HG03103 (cell line): Measurements from ENCODE around the gene SOX5.
"Not testable (repeated sequence)": the region's sequence is repeated elsewhere in the genome, so short reads cannot be mapped to it uniquely, and the experiment has no call there.

Experiments
- ATAC-seq: cut with Tn5 transposase; IDR thresholded peaks from one replicate; pipeline ENCODE4 v1.9.1; 2021; ENCODE audit warnings: low read depth; ENCODE audit not compliant: unreplicated experiment

The SOX5 gene

DNA sequence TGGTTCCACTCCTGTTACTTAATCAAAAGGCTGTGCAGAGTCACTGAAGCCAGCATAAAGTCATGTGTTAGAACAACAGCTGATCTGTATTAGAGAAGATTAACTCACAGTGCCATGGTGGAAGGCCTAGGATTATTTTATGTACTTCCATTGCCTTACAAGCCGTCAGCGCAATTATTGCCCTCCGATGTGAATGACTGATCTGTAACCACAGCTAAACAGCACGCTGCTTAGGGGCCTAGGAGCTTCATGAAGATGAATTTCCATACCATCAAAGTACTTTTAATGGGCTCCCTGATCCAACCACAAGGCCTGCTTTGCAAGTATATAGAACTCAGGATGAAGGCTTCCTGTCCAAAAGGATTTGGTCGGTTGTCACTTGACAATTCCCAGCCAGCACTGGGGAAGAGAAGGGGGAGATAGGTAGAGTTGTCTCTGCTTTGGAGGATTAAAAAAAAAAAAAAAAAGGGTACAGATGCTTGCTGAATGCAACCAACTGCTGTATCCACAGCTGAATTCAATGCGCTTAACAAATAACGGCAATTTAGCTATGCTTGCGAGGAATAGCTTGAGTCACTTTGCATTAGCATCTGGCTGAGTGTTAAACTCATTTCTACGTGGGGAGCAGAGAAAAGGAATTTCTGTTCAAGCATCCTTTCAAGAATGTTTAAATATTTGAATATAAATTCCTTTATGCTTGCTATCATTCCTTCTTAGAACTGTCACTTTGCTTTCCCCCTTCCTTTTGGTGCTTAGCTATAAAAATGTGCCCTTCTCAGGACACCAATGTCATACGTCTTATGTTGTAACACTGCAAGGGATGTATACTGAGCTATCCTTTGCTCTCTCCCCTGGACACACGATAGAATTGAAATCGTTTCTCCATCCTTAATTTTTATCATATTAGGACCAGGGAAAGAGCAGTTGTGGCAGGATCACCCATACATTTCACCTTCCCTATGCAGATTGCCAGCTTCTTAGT is 387.8 kb downstream of the SOX5 start:
- no peak for ATAC-seq

DNA sequence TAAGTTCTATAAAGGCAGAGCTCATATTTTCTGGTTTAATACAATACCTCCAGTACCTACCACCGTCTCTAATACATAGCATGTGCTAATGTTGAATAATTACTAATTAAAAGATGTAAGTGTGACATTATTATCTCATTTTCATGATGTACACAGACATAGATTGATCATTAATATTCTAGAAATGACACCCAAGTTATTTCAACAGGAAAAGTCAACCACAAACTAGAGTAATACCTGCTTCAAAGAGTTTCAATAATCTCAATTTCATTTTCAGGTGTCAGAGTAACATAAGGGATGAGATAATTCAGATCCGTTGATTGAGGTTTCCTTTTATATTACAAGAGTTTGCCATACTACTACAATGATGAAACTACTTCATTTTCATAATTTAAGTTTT is 388.9 kb downstream of the SOX5 start:
- ATAC-seq, result peak; percentile 56

DNA sequence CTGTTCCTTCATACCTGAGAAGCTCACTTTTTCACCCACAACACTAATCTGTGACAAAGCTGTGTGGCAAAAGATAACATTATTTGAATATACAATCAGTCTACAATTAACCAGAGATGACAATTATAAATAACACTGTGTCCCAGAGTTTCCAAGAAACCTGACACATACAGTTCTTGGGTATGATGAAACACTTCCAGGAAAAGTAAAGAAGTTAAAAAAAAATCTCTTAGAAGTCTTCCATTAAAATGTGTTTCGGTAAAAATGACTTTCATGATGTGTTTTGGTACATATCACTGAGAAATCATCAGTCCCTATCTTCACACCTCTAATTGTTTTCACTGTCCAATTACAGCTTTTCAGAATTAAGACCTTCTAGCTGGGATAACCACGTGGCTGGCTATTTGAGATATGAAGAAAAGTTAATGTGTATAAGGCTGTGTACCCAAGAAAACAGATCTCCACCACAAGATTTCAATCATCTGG is 390.2 kb downstream of the SOX5 start:
- ATAC-seq, result no peak

DNA sequence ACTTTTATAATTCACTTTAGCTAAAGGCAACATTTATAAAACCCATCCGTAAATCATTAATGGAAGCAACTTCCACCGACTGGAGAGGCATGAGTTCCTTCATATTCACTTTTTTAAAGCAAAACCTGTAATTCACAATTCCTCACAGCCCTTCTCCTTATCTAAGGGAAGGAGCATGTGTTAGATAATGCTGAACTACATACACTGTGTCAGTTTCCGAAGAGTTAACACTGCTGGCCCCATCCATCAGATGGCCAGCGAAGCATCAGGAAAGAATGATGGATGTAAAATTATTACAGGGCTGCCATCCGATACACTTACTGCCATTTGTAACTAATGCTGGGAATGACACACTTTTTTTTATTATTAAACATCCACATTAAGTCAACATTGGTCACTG is 392.8 kb downstream of the SOX5 start:
- no peak for ATAC-seq

DNA sequence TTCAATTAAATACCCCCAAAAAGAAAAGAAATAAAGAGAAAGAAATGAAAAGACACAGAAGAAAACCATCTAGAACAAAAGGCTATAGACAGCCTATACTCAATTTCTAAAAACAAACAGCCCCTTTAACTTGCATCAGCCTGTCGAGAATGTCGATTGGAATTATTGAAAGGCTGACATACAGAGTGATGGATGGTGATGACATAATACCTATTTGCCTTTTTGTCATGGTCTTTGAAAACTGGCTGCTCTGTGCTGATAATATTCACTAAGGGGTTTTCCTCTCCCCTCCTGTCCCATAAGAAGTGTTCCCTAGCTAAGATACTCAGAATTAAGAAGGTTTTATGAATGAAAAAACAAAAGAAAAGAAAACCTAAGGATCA is 393.7 kb downstream of the SOX5 start:
- ATAC-seq, result no peak

DNA sequence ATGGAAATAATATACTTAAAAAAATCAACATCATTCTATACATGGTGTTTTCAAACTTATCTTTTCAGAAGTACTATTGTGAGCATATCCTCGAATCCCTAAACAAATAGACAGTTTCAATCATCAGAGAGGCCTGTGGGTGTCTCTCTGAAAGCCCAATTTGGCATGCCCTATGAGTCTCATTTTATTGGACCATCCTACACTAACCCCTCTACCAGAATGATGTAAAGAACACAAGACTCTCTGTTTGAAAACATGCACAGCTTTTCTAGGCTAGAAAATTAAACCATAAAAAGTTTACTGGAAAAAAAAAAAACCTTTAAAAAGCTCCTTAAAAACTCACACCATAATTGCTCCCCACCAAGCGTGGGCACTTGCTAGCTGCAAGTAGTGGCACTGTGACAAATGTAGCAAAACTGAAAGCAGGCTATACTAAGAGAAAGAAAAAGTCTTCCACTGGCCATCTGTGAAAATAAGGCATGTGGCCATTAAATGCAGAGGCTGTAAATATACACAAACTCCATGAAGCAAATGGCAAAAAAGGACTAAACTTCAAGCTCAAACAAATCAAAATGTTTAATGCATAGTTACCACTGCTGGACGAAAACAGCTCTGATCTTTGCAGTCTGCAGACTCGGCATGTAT is 394.2 kb downstream of the SOX5 start:
- ATAC-seq, result no peak

DNA sequence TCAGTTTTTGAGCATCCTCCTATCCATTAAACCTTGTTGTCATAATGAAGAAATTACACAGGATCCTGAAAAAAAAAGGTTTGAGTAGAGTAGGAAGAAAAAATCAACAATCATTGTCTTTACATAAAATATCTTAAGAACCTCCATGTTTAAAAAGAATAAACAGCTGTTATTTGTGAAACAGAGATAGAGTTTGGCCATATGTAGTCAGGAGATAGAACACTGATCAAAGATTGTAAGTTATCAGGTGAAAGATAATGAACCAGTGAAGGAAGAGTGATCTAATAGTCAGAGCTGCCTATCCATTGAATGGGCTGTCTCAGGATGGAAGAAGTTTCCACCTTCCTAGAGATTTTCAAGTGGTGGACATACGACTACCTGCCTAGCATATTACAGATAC is 397.1 kb downstream of the SOX5 start:
- no peak for ATAC-seq

DNA sequence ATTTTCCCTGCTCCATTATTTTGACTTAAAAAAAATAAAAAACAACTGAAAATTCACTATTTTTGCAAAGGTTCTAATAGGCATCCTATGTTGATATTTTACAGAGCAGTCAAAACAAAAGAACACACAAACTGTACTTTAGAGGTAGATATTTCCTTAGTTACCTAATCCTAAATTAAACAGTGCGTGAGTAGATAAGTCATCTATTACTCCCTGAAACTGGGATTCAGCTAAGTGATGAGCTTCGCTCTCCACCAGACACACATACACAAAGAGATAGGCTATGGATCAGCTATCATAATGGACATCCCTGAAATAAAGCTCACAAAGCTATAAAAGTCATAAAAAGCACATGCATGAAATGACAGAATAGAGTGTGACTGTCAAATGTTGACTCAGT is 398.7 kb downstream of the SOX5 start:
- ATAC-seq, result no peak

DNA sequence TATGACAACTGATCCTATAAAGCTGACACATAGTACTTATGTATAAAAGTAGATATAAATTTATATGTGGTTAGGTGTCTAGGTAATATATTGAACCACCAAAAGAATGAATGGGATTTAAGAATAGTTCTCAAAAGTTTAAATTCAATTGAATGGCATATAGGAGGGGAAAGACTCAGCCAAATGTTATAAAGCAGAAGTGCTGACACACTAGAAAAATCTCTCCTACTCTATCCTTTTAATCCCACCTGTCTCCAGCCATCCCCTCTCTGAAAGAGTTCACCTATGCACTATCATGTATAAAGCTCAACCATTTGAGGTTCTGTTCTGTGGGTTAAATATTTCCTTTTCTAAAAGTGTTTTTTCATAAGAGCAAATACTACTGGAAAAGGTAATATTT is 400.7 kb downstream of the SOX5 start:
- no peak for ATAC-seq

DNA sequence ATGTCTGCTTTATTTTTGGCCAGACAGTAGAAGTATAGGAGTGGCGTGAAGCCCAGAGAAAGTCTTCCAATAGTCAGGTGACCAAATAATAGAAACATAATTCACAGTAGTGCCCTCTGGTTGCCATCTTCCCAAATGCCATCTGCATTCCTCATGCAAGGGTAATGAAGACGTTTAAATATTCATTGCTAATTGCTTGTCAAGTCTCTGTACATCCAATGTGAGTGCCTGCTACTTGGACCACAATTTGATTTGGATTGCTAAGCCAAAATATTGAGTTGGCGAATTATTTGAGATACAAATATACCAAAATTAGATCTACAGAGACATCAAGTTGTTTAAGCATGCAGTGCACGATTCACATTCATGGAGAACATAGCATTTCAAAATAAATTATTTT is 402.7 kb downstream of the SOX5 start:
- ATAC-seq, result no peak

DNA sequence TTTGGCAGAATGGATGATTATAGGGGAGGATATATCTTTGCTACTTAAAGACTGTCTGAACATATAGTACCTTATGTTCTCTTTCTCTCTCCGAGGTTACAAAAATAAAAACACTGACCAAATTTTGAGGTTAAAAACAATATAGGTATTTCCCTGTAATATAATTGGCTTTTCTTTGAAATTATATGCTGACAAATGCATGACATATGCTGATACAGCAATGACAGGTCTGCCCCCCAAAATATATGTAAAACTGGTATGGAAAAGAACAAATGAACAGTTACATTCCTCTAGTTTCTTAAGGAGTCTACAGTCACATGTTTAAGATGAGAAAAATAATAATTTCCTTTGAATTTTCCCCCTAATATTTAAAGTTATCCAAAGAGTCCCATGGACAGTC is 405.7 kb downstream of the SOX5 start:
- no peak for ATAC-seq

DNA sequence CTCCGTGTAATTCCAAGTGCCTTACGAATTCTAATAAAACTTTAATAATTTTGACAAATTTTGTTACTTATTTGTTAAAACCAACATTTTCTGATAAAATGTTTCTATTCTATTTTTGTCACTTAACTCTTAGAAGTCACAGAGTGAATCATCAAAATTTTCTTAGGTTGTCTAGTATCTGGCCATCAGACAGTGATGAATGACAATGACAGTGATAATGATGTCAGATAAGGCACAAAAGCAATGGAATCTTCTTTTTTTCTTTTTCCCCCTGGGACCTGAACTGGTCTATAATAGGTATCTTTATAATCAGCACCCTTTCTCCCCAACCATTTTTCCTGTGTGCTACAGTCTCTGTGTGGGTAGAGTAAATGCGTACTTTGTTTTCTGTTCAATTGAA is 407.3 kb downstream of the SOX5 start:
- no peak for ATAC-seq

DNA sequence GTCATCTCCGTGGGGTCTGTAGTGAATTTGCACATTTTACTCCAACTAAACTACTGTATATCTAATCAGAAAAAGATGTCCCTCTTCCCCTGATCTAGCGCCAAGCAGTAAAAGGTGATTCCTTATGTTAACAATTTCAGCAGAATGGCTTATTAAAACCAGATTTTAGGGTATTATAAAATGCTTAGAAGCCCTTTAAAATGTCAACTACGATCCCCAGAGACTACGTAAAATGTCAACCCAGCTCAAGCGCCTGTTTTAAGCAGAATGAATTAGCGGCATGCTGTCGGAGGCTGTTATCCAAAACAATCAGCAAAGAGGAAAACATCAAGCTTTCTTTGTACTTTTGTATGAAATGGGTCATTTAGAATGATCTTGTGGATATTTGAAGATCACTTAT is 408.9 kb downstream of the SOX5 start:
- ATAC-seq, result no peak

DNA sequence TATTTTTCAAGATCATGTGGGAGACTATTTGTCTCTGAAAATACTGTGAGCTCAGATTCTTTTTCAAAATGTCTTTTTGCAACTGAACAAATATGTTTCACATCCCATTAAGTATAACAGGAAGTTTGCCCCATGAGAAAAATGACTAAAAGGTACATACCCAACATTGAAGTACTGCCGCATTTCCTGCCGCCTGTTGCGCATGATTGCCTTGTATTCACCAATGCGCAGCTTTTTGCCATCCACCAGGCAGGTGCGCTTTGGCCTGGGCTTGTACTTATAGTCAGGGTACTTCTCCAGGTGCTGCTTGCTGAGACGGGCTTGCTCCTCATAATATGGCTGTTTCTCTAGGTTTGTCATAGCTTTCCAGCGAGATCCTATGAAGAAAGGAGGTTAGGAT is 413.2 kb downstream of the SOX5 start:
- no peak for ATAC-seq

DNA sequence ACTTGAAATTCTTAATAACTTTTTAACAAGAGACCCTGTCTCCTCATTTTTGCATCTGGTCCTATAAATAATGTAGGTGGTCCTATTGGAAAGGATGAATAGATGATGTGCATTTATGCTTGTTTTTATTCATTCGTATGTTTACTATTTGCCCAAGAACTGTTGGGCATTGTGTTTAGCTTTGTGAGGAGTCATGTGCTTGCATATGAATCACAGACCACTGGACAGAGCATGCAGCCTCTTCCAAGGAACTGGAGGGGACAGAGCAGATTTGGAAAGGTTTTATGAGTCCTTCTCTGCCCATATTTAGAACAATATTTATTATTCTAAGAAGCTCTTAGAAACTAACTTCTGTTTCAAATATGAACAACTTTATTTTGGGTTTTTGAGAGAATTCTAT is 414.0 kb downstream of the SOX5 start:
- no peak for ATAC-seq

DNA sequence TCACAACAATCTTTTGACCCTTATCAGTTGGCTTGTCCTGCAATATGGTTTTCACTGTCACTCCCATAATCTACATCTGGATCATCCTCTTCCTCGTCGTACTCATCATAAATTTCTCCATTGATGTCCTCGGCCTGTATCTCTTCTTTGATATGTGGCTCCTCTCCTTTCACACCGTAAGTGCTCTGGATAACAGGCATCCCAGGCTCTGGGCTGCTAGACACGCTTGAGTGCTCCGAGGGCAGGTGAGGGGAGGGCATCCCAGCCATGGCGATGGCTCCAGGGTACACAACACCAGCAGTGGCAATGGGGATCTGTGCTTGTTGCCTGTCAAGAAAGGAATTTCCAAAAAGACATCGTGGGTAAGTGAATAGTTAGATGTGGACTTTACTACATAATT is 415.3 kb downstream of the SOX5 start:
- no peak for ATAC-seq

DNA sequence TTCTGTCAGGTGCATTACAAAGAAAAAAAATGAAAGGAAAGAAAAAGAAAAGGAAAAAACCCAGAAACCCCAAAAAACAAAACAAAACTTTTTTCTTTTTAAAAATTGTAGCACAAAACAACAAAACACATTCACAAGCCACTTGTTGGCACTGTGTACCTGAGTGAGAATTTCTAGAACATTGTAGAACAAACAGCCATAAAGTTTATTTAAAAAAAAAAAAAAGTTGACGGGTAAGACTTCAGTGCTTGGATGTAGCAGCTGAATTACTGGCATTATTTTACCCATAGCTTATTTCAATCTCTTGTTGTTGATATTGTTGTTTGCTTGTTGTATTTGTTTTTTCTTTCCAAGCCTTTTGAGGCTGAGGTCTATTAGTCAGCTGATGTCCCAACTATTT is 415.8 kb downstream of the SOX5 start:
- no peak for ATAC-seq

DNA sequence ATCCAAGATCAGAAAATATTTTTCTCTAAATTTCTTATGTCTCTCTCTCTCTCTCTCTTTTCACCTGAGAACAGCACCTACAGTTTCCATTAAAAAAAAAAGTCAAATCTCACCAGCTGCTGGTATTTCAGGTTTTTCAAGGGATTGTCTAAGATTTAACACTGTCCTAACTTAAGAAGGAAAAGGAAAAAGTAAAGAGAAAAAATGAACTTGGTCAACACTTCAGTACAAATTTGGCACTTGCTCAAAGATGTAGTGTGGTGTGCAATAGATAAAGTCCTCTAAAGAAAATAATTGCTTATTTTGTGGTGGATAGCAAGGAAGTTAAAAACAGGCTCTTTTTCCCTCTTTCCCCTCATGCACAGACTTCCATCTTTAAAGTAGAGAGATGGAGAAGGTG is 416.2 kb downstream of the SOX5 start:
- ATAC-seq, result no peak

DNA sequence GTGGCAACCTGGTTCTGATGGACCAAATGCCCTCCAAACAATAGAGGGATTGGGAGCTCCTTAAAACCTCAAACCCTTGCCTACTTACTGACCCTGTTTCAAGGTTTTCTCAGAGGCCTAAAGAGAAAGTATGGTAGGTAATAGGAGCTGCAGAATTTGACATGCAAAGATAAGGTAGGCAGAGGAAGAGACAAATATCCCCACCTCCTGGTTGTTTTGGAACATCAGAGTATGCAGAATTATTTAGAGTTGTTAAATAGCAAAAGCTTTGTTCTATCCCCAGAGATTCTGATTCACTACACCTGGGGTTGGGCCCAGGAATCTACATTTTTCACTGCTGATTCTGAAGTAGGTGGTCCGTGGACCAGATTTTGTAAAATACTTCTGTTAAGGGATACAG is 421.2 kb downstream of the SOX5 start:
- no peak for ATAC-seq

DNA sequence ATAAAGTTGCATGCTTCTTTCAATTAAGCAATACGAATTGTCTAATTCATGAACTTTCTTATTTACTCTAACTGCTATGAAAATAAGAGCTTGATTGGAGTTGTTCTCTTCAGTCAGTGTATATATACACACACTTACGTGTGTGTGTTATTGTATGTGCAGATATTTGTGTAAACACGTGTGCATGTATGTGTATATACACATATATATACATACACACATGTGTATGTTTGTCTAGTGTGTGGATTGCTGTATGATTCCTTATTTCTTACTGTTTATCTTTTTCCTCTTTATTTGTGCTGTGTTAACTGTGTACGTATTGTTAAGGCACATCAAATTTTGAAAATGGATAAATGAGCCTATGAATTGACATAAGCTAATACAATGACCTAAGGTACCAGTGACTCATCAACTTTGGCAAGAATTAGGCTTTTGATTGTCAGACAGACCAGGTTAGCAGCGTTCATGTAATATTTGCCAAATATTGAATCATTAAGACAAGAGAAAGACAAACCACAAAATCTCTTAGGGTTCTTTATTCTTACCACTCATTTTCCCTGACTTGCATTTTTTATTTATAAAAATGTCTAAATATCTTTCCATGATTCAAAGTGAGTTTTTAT is 423.9 kb downstream of the SOX5 start:
- no peak for ATAC-seq

DNA sequence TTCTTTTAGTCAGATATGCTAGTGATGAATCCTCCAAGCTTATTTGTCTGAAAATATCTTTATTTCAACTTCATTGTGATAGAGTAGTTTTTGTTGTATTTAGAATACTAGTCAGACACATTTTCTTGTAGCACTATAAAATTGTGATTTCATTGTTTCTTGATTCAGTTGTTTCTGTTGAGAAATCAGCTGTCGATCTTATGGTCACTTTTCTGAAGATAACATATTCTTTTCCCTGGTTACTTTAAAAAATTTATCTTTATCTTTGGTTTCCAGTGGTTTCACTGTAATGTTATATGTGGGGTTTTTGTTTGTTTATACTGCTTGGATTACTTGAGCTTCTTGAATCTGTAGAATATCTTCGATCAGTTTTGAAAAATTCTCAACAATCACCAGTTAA is 426.1 kb downstream of the SOX5 start:
- no peak for ATAC-seq

DNA sequence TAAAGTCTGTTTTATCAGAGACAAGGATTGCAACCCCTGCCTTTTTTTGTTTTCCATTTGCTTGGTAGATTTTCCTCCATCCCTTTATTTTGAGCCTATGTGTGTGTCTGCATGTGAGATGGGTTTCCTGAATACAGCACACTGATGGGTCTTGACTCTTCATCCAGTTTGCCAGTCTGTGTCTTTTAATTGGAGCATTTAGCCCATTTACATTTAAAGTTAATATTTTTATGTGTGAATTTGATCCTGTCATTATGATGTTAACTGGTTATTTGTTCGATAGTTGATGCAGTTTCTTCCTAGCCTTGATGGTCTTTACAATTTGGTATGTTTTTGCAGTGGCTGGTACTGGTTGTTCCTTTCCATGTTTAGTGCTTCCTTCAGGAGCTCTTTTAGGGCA is 430.0 kb downstream of the SOX5 start:
- ATAC-seq, result not testable (repeated sequence)
